Lower leg skin (tissue), 3 donors: Measurements from ENCODE around the gene PSRC1.

Experiments used
- CTCF ChIP-seq, 3 donors: fragments of 450-650 bp; IDR thresholded peaks; one replicate each; pipeline ENCODE4 v1.5.1; 2016; ENCODE audit warnings: antibody characterized with exemption in 3 of 3, mild to moderate bottlenecking in 3 of 3, moderate library complexity in 2 of 3
- POLR2A ChIP-seq, 2 donors: fragments of 450-650 bp; IDR thresholded peaks; one replicate each; pipeline ENCODE4 v1.6.1; 2016 to 2017; ENCODE audit warnings: antibody characterized with exemption in 2 of 2, mild to moderate bottlenecking in 1 of 2, moderate library complexity in 1 of 2

DNA sequence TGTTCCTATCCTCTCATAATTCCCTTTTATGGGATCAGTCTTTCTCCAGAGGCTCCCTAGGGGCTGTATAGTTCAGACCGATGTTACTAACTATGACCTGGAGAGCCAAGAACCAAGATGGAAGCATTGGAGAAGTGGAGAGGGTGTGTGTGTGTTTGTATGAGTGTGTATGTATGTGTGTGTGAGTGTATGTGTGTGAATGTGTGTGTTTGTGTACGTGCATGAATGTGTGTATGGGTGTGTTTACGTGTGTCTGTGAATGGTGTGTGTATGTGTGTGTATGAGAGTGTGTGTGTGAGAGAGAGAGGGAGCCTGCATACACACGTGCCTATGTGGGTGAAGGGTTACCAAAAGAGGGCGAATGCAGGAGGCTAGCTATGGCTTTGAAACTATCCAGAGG, 18.9 kb upstream of the PSRC1 start:
- TF ChIP-seq CTCF (IDR thresholded peaks at IDR 0.05) = no peak
- no peak for TF ChIP-seq POLR2A (IDR thresholded peaks at IDR 0.05)
